ENCODE results near the gene SPATA9. TPM values are rescaled to one million over a fixed set of nuclear protein-coding genes. Genes with fewer than 3 reads are reported as not detected.

SPATA9 gene
- total and polyA plus RNA-seq, 2 of the 13 experiments (the other 11 are each of a cell fraction or from before 2014, with no cell fraction given) = not detected

GRCh38 chr5:95730730-95731570 lies 48.2 kb upstream of the SPATA9 start, which contains the start of gene RHOBTB3 (continued):
- TF ChIP-seq PATZ1 (CRISPR knock-in tag; IDR thresholded peaks at IDR 0.05) (peak; percentile 99), ZNF703 (CRISPR knock-in tag; IDR thresholded peaks at IDR 0.05; ENCODE audit: borderline replicate concordance) (peak; percentile 59; the same call in 1 of the 2 replicates), NFE2 (CRISPR knock-in tag; IDR thresholded peaks at IDR 0.05) (no peak), FOXJ3 (CRISPR knock-in tag; IDR thresholded peaks at IDR 0.05; ENCODE audit: borderline replicate concordance) (no peak; the same call in 1 of the 2 replicates), ZSCAN29 (CRISPR knock-in tag; conservative IDR thresholded peaks at IDR 0.05) (no peak), ZNF33B (CRISPR knock-in tag; IDR thresholded peaks at IDR 0.05) (no peak; the same call in 1 of the 2 replicates), ATF1 (CRISPR knock-in tag; IDR thresholded peaks at IDR 0.05) (no peak), MYPOP (CRISPR knock-in tag; IDR thresholded peaks at IDR 0.05) (peak; percentile 8; the same call in 1 of the 2 replicates), ZNF234 (CRISPR knock-in tag; conservative IDR thresholded peaks at IDR 0.05) (0 out of 2 replicates have a peak, but pooled peaks have one; percentile 19), ZNF292 (CRISPR knock-in tag; IDR thresholded peaks at IDR 0.05; ENCODE audit: borderline replicate concordance, low read depth) (peak; percentile 65; the same call in 1 of the 2 replicates), SKIL (CRISPR knock-in tag; IDR thresholded peaks at IDR 0.05; ENCODE audit: borderline replicate concordance) (peak; percentile 25; the same call in 1 of the 2 replicates), ZNF713 (CRISPR knock-in tag; IDR thresholded peaks at IDR 0.05) (no peak), NR3C1 (CRISPR knock-in tag; IDR thresholded peaks at IDR 0.05) (no peak), ZNF597 (CRISPR knock-in tag; IDR thresholded peaks at IDR 0.05) (no peak), KLF15 (CRISPR knock-in tag; IDR thresholded peaks at IDR 0.05; ENCODE audit: borderline replicate concordance) (no peak), HMG20A (CRISPR knock-in tag; IDR thresholded peaks at IDR 0.05; ENCODE audit: borderline replicate concordance) (no peak), KLF12 (CRISPR knock-in tag; IDR thresholded peaks at IDR 0.05; ENCODE audit: borderline replicate concordance) (no peak), SYNCRIP (IDR thresholded peaks at IDR 0.05; ENCODE audit: insufficient read depth, low read depth, low read length) (no peak), NAIF1 (CRISPR knock-in tag; IDR thresholded peaks at IDR 0.05; ENCODE audit: borderline replicate concordance) (0 out of 2 replicates have a peak, but pooled peaks have one; percentile 45), KLF11 (CRISPR knock-in tag; IDR thresholded peaks at IDR 0.05) (no peak), KLF9 (CRISPR knock-in tag; IDR thresholded peaks at IDR 0.05; ENCODE audit: low read depth) (no peak), IRF2 (CRISPR knock-in tag; IDR thresholded peaks at IDR 0.05) (peak; percentile 60; the same call in 1 of the 2 replicates), RFX5 (IDR thresholded peaks at IDR 0.05; ENCODE audit: low read depth, low read length) (no peak), RXRA (CRISPR knock-in tag; IDR thresholded peaks at IDR 0.05) (peak; percentile 61; the same call in 1 of the 2 replicates)
